Stomach smooth muscle (tissue), 2 donors: ENCODE data around the gene TMEM108.

ENCODE experiments used
- H3K27ac ChIP-seq: one replicate; pipeline ENCODE4 v1.7.0; 2013; ENCODE audit warnings: mild to moderate bottlenecking, low read length, inconsistent platforms
- H3K27me3 ChIP-seq, 2 donors: one replicate each; pipeline ENCODE4 v1.7.0; 2013; ENCODE audit warnings: low read length in 2 of 2; ENCODE audit not compliant: insufficient read depth in 2 of 2, control insufficient read depth in 1 of 2
- H3K36me3 ChIP-seq, 2 donors: one replicate each; pipeline ENCODE4 v1.7.0; 2013; ENCODE audit warnings: low read length in 2 of 2; ENCODE audit not compliant: control insufficient read depth in 2 of 2, insufficient read depth in 2 of 2
- H3K4me1 ChIP-seq: one replicate; pipeline ENCODE4 v1.7.0; 2013; ENCODE audit warnings: low read length; ENCODE audit not compliant: control insufficient read depth, insufficient read depth
- H3K4me3 ChIP-seq, 2 donors: one replicate each; pipeline ENCODE4 v1.7.0; 2013; ENCODE audit warnings: low read length in 2 of 2
- H3K9ac ChIP-seq, 2 donors: one replicate each; pipeline ENCODE4 v1.7.0; 2013; ENCODE audit warnings: low read length in 2 of 2, mild to moderate bottlenecking in 1 of 2
- H3K9me3 ChIP-seq, 2 donors: one replicate each; pipeline ENCODE4 v1.7.0; 2013; ENCODE audit warnings: low read length in 2 of 2; ENCODE audit not compliant: control insufficient read depth in 2 of 2
- donor health status: healthy.
- donor health status: Pancreatic carcinoma.

TMEM108 gene

DNA sequence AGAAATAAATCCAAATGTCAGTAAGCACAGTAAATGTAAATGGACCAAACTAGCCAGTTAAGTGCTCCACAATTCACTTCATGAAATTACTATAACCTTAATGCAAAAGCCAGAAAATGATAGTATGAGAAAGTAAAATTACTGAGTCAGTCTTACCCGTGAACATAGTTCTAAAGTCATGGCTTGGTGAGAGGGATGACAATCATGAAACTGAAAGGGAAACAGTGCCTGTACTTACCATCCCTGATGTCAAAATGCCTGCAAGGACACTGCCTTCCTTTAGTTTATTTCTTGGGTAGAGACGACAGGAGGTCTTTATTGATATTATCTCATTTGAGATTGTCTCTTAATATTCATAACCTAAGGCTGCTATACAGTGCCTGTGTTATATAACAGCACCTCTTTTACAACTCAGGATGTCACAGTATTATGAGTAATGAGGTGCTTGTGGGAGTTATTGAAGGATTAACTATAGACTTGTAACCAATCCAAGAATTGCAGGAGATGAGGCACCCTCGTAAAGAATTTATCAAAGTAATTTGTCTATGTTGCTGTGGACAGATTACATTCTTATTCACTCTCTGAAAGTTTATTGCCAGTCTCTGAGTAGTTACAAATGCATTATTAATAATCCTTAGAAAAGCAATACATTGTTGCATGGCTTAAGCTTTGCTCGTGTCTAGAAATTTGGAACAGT, 218.7 kb downstream of the TMEM108 start:
- no peak overlapping the region for H3K9ac ChIP-seq
- no peak overlapping the region for H3K4me3 ChIP-seq
- no peaks in the 10 kb centered on the region for H3K36me3 ChIP-seq
- H3K4me1 ChIP-seq = no peaks in the 10 kb centered on the region
- no peaks in the 10 kb centered on the region for H3K27me3 ChIP-seq
- no peaks in the 10 kb centered on the region for H3K9me3 ChIP-seq
- no peak overlapping the region for H3K27ac ChIP-seq

DNA sequence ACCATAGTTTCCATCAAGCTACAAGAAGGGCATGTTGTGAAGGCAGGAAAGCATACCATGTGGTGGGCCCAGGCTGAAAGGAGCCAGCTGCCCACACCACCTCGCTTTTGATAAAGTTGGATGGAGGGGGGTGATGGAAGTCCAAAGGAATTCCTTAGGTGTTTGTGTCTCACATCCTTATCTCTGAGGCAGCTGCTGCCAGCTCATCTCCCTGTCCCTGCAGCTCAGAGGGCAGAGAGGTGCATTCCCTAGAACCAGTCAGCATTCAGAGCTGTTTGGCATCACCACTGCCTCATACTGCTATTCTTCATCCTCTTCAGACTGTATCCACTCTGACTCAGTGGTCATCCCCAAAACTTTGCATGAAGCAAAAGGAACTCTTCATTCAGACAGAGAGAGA, 220.2 kb downstream of the TMEM108 start:
- H3K27me3 ChIP-seq = no peaks in the 10 kb centered on the region
- H3K9me3 ChIP-seq = no peaks in the 10 kb centered on the region
- H3K9ac ChIP-seq = no peak overlapping the region
- H3K36me3 ChIP-seq = no peaks in the 10 kb centered on the region
- no peak overlapping the region for H3K27ac ChIP-seq
- no peak overlapping the region for H3K4me3 ChIP-seq
- no peaks in the 10 kb centered on the region for H3K4me1 ChIP-seq

DNA sequence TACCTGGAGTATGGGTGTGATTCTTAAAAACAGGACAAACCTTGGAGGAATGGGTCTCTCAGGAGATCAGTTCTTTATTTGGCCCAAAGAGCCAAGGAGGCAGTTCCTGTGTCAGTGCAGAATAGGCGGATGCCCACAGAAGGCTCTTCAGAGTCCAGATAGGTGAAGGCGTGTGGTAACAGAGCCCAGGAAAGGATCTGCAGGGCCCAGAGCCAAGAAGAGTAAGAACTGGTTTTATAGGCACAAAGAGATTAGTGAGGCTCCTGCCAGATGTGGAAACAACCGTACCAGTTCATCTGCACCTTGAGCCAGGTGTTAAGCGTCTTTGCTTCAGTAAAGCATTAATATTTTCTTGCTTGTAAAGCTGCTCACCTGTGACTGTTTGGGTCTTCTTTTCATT, 221.6 kb downstream of the TMEM108 start:
- Histone ChIP-seq H3K27ac (no peak overlapping the region), H3K9ac (no peak overlapping the region), H3K27me3 (no peaks in the 10 kb centered on the region), H3K4me1 (no peaks in the 10 kb centered on the region), H3K9me3 (no peaks in the 10 kb centered on the region), H3K4me3 (no peak overlapping the region), H3K36me3 (no peaks in the 10 kb centered on the region)

DNA sequence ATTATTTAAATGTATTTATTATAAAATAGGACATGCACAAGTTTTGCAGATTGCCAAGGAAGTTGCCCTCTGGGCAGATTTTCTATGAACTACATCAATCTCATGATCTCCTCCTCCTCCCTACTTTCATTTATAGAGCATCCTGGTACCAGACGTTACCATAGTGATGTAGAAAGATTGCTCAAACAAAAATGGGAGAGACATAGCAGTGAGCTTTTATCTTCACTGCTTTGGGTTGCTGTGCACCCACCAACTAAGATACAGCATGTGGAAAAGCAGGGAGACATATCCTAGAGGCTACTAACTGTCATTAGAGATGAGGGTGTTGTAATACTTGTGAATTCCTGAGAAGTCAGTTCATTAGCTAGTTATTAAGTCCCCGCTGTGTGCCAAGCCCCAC, 224.1 kb downstream of the TMEM108 start:
- H3K27ac ChIP-seq = no peak overlapping the region
- no peaks in the 10 kb centered on the region for H3K9me3 ChIP-seq
- H3K36me3 ChIP-seq = no peaks in the 10 kb centered on the region
- no peaks in the 10 kb centered on the region for H3K4me1 ChIP-seq
- H3K4me3 ChIP-seq = no peak overlapping the region
- H3K9ac ChIP-seq = no peak overlapping the region
- H3K27me3 ChIP-seq = no peaks in the 10 kb centered on the region

DNA sequence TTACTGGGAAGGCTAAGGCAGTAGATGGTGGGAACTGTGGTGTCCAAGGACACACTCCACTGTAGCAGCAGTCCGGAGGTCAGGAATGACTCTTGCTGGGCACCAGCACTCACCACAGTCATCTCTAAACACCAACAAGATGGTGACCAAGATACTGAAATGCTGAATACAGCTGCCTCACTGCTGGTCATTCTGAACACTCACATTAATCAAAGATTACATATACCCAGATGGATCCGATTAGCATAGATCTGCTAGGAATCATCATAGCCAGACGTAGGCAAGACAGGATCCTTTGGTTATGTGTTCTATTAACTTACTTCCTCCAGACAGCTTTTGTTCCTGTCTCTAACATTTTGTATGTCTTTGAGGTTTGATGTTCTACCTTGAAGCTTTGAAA, 226.7 kb downstream of the TMEM108 start:
- no peak overlapping the region for H3K4me3 ChIP-seq
- H3K9me3 ChIP-seq = no peaks in the 10 kb centered on the region
- H3K27ac ChIP-seq = no peak overlapping the region
- H3K36me3 ChIP-seq = no peaks in the 10 kb centered on the region
- H3K4me1 ChIP-seq = peaks cover 5% of the 10 kb centered on the region
- no peak overlapping the region for H3K9ac ChIP-seq
- H3K27me3 ChIP-seq = no peaks in the 10 kb centered on the region

DNA sequence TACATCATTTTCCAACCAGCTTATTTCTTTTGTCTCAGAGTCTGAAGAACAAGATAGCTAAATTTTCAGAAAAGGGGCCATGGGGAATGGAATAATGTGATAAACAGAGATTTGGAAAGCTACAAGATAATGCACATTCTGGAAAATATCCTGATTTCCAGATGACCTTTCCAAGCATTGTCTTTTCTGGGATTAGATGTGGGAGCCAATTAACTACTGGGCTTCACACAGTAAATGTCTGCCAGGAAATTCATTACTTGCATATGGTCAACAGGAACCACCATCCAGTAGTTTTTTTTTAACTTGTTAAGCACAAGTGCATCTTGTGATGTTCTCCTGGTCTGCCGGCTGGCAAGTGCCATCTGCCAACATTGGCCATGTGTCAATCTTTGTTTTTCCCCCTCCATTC, 230.5 kb downstream of the TMEM108 start:
- Histone ChIP-seq H3K27ac (no peak overlapping the region), H3K9ac (no peak overlapping the region), H3K36me3 (no peaks in the 10 kb centered on the region), H3K4me1 (peaks cover 5% of the 10 kb centered on the region), H3K9me3 (no peaks in the 10 kb centered on the region), H3K27me3 (no peaks in the 10 kb centered on the region), H3K4me3 (no peak overlapping the region)

DNA sequence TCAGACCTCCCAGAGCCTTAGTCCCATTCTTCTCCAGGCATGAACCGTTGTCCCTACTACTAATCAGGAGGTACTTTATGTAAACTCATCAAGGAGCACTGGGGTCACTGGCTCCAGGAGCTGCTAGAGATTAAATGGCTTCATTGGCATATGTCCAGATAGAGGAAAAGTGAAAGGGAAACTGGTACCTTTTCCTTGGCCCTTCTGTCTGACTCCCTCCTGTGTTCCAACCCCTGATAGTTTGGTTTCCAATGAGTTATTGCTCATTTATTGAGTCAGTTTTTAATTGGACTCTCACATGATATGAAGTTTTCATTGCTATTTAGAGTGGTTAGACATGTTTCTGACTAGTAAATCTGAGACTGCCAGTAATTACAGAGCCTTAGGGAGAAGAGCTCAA, 231.2 kb downstream of the TMEM108 start:
- no peak overlapping the region for H3K4me3 ChIP-seq
- no peak overlapping the region for H3K27ac ChIP-seq
- H3K9me3 ChIP-seq = no peaks in the 10 kb centered on the region
- no peaks in the 10 kb centered on the region for H3K27me3 ChIP-seq
- H3K36me3 ChIP-seq = no peaks in the 10 kb centered on the region
- H3K4me1 ChIP-seq = peaks cover 5% of the 10 kb centered on the region
- no peak overlapping the region for H3K9ac ChIP-seq

DNA sequence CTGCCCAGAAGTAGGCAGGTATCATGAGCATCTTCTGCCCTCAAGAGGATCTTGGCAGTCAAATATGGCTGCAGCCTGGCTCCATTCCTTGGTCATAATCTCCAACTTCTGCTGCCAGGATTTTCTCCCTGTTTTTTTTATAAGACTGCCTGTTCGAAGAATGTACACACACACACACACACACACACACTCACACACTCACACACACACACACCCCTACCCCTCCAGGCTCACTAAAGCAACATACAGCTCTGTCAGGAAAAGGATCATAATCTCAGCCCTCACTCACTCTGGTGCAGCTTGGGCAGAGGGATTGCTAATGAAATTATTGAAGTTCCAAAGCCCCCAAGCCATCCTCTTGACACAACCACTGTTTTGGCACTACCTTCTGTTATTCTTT, 232.4 kb downstream of the TMEM108 start:
- Histone ChIP-seq H3K4me1 (peaks cover 5% of the 10 kb centered on the region), H3K9ac (no peak overlapping the region), H3K4me3 (no peak overlapping the region), H3K27me3 (no peaks in the 10 kb centered on the region), H3K9me3 (no peaks in the 10 kb centered on the region), H3K27ac (no peak overlapping the region), H3K36me3 (no peaks in the 10 kb centered on the region)

DNA sequence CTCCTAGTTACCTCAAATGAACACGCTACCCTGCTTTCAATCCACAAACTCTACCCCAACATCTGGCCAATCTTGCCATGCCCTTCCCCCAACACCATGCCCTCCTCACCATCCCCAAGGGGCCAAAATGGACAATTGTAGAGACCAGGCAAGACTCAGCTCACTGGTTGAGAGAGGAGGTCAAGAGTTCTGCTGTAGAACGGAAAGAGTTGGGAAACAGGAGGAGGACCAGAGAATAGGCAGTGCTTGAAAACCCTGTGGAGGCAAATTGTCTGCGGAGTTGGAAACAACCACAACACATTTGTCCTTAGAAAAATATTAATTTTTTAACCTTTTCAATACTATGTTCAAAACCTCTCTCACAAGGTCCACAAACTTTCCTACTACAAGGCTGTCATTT, 232.9 kb downstream of the TMEM108 start:
- H3K4me1 ChIP-seq = peaks cover 5% of the 10 kb centered on the region
- no peak overlapping the region for H3K4me3 ChIP-seq
- H3K36me3 ChIP-seq = no peaks in the 10 kb centered on the region
- no peaks in the 10 kb centered on the region for H3K9me3 ChIP-seq
- no peaks in the 10 kb centered on the region for H3K27me3 ChIP-seq
- no peak overlapping the region for H3K9ac ChIP-seq
- no peak overlapping the region for H3K27ac ChIP-seq

DNA sequence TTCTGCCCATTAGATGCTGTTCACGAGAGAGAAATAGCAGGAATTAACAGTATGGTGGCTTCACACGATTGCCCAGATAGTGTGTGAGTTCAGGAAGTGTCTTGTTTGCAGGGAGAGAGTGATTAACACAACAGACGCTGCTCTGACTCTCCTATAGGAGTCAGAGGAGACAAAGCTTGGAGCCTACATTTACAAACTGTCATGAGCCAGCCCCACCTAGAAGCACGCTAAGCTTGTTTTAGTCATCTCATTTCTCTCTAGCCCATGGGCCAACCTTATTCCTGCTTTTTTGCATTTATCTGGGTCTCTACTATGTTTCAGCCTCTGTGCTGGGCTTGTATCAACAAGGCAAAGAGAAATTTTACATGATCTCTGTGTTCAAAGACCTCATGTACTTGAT, 233.3 kb downstream of the TMEM108 start:
- no peak overlapping the region for H3K9ac ChIP-seq
- H3K27me3 ChIP-seq = no peaks in the 10 kb centered on the region
- no peaks in the 10 kb centered on the region for H3K36me3 ChIP-seq
- no peak overlapping the region for H3K4me3 ChIP-seq
- H3K4me1 ChIP-seq = peaks cover 5% of the 10 kb centered on the region
- no peaks in the 10 kb centered on the region for H3K9me3 ChIP-seq
- H3K27ac ChIP-seq = no peak overlapping the region

DNA sequence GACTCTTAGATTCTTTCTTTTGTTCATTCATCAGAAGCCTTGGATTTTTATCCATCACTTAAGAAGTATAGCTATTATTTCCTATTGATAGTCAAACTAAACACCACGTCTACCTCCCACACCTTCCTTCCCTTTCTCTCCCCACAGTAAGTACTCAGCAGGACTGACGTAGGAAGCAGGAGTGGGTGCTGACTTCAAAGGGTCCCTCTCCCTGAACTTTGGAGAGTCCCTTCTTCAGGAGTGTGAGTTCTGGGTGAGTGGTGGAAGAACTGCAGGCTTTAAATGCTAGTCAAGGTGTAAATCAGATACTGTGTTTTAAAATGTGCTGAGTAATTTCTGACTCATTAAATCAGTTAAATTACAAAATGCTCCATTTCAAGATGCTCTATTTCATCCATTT, 235.2 kb downstream of the TMEM108 start:
- no peaks in the 10 kb centered on the region for H3K36me3 ChIP-seq
- H3K4me1 ChIP-seq = peaks cover 5% of the 10 kb centered on the region
- no peak overlapping the region for H3K27ac ChIP-seq
- no peaks in the 10 kb centered on the region for H3K9me3 ChIP-seq
- no peak overlapping the region for H3K9ac ChIP-seq
- no peak overlapping the region for H3K4me3 ChIP-seq
- no peaks in the 10 kb centered on the region for H3K27me3 ChIP-seq
